GM21737 (cell line): Measurements from ENCODE around the gene BEND6.

Source experiments
- ATAC-seq: cut with Tn5 transposase; IDR thresholded peaks from one replicate; pipeline ENCODE4 v1.9.1; 2021; ENCODE audit warnings: mild to moderate bottlenecking, moderate library complexity; ENCODE audit not compliant: unreplicated experiment

BEND6 gene

GRCh38 chr6:56954403-56955170, at the start of gene BEND6:
Gene BEND6, plus strand, starts transcription at chr6:56955107. Its CDS starts 26,704 bp downstream, at chr6:56981811.
- peak; percentile 45 for ATAC-seq

GRCh38 chr6:56905378-56905777, 49.5 kb upstream of the BEND6 start:
- ATAC-seq: no peak

GRCh38 chr6:56906752-56907151, 48.2 kb upstream of the BEND6 start:
- no peak for ATAC-seq

- ATAC-seq: no peak
Observed at GRCh38 chr6:56909115-56909907, 45.6 kb upstream of the BEND6 start.

- no peak for ATAC-seq
Observed at GRCh38 chr6:56911847-56912246, 43.1 kb upstream of the BEND6 start.

- ATAC-seq: no peak
Observed at GRCh38 chr6:56913285-56914074, 41.4 kb upstream of the BEND6 start.

GRCh38 chr6:56914798-56915658, 39.9 kb upstream of the BEND6 start:
- ATAC-seq: no peak

- ATAC-seq: no peak
Observed at GRCh38 chr6:56915832-56916231, 39.1 kb upstream of the BEND6 start.

GRCh38 chr6:56916849-56917551, 37.9 kb upstream of the BEND6 start:
- ATAC-seq: no peak

GRCh38 chr6:56922645-56923044, 32.3 kb upstream of the BEND6 start:
- no peak for ATAC-seq

GRCh38 chr6:56923565-56923964, 31.3 kb upstream of the BEND6 start:
- no peak for ATAC-seq

- ATAC-seq: no peak
Observed at GRCh38 chr6:56927538-56928453, 27.1 kb upstream of the BEND6 start.

GRCh38 chr6:56930846-56931245, 24.1 kb upstream of the BEND6 start:
- no peak for ATAC-seq

GRCh38 chr6:56932910-56933477, 21.9 kb upstream of the BEND6 start:
- ATAC-seq: no peak

GRCh38 chr6:56933650-56934049, 21.3 kb upstream of the BEND6 start:
- ATAC-seq: no peak

GRCh38 chr6:56934876-56935275, 20.0 kb upstream of the BEND6 start:
- no peak for ATAC-seq

GRCh38 chr6:56936466-56936865, 18.4 kb upstream of the BEND6 start:
- no peak for ATAC-seq

- ATAC-seq: no peak
Observed at GRCh38 chr6:56938649-56939191, 16.2 kb upstream of the BEND6 start.
